Measurements from ENCODE around the gene SLC17A9. TPM values are rescaled to one million over a fixed set of nuclear protein-coding genes. Genes with fewer than 3 reads are reported as not detected.

SLC17A9 gene
- total RNA-seq, 2 experiments from 2014 or later: 17.4 to 20.6 TPM

DNA sequence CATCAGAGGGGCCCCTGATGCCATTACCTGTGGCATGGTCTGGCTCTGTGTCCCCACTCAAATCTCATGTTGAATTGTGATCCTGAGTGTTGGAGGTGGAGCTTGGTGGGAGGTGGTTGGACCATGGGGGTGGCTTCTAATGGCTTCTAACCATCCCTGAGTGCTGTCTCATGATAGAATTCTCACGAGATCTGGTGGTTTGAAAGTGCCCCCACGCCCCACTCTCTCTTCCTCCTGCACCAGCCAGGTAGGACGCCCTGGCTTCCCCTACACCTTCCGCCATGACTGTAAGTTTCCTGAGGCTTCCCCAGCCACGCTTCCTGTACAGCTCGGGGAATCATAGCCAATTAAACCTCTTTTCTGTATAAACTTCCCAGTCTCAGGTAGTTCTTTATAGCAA, 39.4 kb downstream of the SLC17A9 start:
- Mint-ChIP-seq H3K27me3 (ENCODE audit: low read depth) (peaks cover 3% of the 10 kb centered on the region), H3K4me3 (no peak overlapping the region), H3K4me1 (ENCODE audit: low read depth) (peaks cover 5% of the 10 kb centered on the region), H3K27ac (no peak overlapping the region), H3K36me3 (ENCODE audit: low read depth) (no peaks in the 10 kb centered on the region), H3K9me3 (no peaks in the 10 kb centered on the region)
- no peak for DNase-seq
- CTCF ChIA-PET: no interaction called here
- intact Hi-C loops (cut with micrococcal nuclease): no loop called here

DNA sequence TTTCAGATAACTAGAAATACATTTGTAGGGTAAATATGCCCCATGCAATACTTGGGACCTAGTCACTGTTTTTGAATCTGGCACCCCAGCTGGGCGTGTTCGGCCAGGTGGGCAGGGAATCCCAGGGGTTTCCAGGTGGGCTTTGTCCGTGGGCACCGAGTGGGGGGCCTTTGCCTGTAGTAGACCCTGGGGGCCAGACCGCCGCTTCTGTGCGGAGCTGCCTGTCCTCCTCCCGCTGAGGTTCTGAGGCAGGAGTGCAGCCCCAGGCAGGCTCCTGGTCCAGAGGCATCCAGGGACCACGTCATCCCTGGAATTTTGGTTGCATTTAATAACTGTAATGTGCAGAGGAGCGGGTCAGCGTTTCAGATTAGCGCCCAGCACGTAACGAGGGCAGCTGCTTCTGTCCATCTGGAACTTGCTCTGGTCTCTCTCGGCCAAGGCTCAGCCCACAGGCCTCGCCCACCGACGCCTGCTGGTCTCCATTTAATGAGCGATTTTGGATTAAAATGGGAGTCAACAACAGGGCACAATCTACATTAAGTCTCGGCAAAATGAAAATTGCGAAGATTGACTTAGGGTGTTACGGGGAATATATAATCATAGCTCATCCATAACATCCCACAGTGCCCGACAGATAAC, 41.5 kb downstream of the SLC17A9 start:
- Mint-ChIP-seq H3K4me1 (ENCODE audit: low read depth) (peaks cover 4% of the 10 kb centered on the region), H3K4me3 (no peak overlapping the region), H3K27me3 (ENCODE audit: low read depth) (peaks cover 13% of the 10 kb centered on the region), H3K9me3 (no peaks in the 10 kb centered on the region), H3K27ac (no peak overlapping the region), H3K36me3 (ENCODE audit: low read depth) (no peaks in the 10 kb centered on the region)
- no peak for DNase-seq
- CTCF ChIA-PET: no interaction called here
- intact Hi-C loops (cut with micrococcal nuclease): no loop called here

- CTCF ChIA-PET: no interaction called here
- no peaks in the 10 kb centered on the region for H3K36me3 Mint-ChIP-seq (ENCODE audit: low read depth)
- H3K4me3 Mint-ChIP-seq: no peak overlapping the region
- no peaks in the 10 kb centered on the region for H3K9me3 Mint-ChIP-seq
- intact Hi-C loops (cut with micrococcal nuclease): no loop called here
- DNase-seq: no peak
- H3K27ac Mint-ChIP-seq: no peak overlapping the region
- H3K27me3 Mint-ChIP-seq (ENCODE audit: low read depth): peaks cover 17% of the 10 kb centered on the region
- no peaks in the 10 kb centered on the region for H3K4me1 Mint-ChIP-seq (ENCODE audit: low read depth)
These were observed 42.4 kb downstream of the SLC17A9 start for GRCh38 chr20:62994869-62995281.

GRCh38 chr20:62995481-62995880, 43.0 kb downstream of the SLC17A9 start:
- no peak for DNase-seq
- no peak overlapping the region for H3K27ac Mint-ChIP-seq
- intact Hi-C loops (cut with micrococcal nuclease): no loop called here
- CTCF ChIA-PET: interaction anchor here (1.0 kb wide), 1 partner anchor 23 kb away, joined by 4 read pairs; no protein-coding TSS in a partner anchor
- H3K36me3 Mint-ChIP-seq (ENCODE audit: low read depth): no peaks in the 10 kb centered on the region
- peaks cover 17% of the 10 kb centered on the region for H3K27me3 Mint-ChIP-seq (ENCODE audit: low read depth)
- no peak overlapping the region for H3K4me3 Mint-ChIP-seq
- H3K4me1 Mint-ChIP-seq (ENCODE audit: low read depth): no peaks in the 10 kb centered on the region
- no peaks in the 10 kb centered on the region for H3K9me3 Mint-ChIP-seq

DNA sequence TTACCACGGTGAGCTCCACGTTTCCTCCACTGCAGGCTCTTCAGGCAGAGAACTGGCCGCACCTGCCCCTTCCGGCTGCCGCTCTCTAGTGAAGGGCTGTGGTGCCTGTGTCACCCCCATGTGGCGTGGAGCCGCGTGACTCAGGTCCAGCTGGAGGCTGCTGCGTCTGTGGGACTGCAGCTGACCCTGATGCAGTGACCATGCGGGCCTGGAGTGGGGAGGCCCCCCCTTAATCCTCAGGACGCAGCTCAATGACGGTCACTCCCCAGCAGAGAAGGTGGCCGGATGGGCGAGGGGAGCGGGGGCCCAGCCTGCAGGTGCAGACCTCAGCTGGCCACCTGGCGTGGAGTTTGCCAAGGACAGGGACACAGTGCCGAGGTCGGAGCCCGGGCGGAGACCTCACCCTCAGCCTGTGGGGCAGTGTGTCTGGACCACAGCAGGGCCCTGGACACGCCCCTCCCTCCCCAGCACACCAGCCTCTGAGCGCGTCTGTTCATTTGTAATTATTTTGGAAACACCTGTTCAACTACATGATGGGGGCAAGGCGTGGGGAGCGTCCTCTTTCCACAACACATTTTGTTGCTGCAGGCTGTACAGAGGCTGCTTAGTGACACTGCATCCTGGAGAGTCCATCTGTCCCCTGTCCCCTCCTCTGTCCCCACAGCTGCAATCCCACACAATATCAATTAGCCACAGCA, 43.5 kb downstream of the SLC17A9 start:
- no peak overlapping the region for H3K4me3 Mint-ChIP-seq
- H3K27me3 Mint-ChIP-seq (ENCODE audit: low read depth): peaks cover 20% of the 10 kb centered on the region
- no peaks in the 10 kb centered on the region for H3K36me3 Mint-ChIP-seq (ENCODE audit: low read depth)
- no peaks in the 10 kb centered on the region for H3K9me3 Mint-ChIP-seq
- no peak for DNase-seq
- CTCF ChIA-PET: interaction anchor here (1.0 kb wide), 1 partner anchor 24 kb away, joined by 4 read pairs; no protein-coding TSS in a partner anchor
- H3K4me1 Mint-ChIP-seq (ENCODE audit: low read depth): no peaks in the 10 kb centered on the region
- intact Hi-C loops (cut with micrococcal nuclease): no loop called here
- H3K27ac Mint-ChIP-seq: no peak overlapping the region

GRCh38 chr20:62996596-62996982, 44.1 kb downstream of the SLC17A9 start:
- CTCF ChIA-PET: no interaction called here
- no peak overlapping the region for H3K4me3 Mint-ChIP-seq
- H3K4me1 Mint-ChIP-seq (ENCODE audit: low read depth): no peaks in the 10 kb centered on the region
- no peaks in the 10 kb centered on the region for H3K36me3 Mint-ChIP-seq (ENCODE audit: low read depth)
- intact Hi-C loops (cut with micrococcal nuclease): no loop called here
- no peaks in the 10 kb centered on the region for H3K9me3 Mint-ChIP-seq
- DNase-seq: no peak
- peaks cover 24% of the 10 kb centered on the region for H3K27me3 Mint-ChIP-seq (ENCODE audit: low read depth)
- H3K27ac Mint-ChIP-seq: no peak overlapping the region

DNA sequence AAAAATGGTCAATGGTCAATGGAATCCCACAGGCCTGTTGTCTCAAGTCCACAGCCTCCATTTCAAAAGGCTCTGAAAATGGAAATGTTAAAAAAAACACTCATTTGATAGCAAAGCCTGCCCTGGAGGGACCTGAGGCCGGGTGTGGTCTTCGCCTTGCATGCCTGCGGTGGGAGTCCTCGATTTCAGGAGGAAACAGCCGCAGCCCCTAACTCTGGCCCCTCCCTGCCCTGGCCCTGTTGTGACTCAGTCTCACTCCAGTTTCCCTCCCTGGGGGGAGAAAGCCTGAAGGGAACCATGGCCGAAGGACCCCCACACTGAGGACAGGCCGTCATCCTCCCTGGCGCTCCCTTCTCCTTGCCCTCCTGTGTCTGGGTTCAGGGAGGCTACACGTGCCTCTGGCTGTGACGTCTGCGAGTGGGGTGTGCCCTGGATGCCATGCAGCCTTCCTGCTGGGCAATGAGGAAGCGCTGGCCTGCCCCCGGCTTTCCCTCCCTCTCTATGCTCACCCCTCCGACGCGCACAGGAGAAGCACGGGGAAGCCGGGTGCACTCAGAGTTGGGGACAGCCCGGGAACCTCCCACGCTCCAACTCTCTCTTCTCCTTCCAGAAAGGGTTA, 45.0 kb downstream of the SLC17A9 start:
- intact Hi-C loops (cut with micrococcal nuclease): no loop called here
- DNase-seq: no peak
- H3K4me1 Mint-ChIP-seq (ENCODE audit: low read depth): no peaks in the 10 kb centered on the region
- peaks cover 25% of the 10 kb centered on the region for H3K27me3 Mint-ChIP-seq (ENCODE audit: low read depth)
- H3K36me3 Mint-ChIP-seq (ENCODE audit: low read depth): no peaks in the 10 kb centered on the region
- no peaks in the 10 kb centered on the region for H3K9me3 Mint-ChIP-seq
- CTCF ChIA-PET: no interaction called here
- H3K4me3 Mint-ChIP-seq: no peak overlapping the region
- H3K27ac Mint-ChIP-seq: no peak overlapping the region

DNA sequence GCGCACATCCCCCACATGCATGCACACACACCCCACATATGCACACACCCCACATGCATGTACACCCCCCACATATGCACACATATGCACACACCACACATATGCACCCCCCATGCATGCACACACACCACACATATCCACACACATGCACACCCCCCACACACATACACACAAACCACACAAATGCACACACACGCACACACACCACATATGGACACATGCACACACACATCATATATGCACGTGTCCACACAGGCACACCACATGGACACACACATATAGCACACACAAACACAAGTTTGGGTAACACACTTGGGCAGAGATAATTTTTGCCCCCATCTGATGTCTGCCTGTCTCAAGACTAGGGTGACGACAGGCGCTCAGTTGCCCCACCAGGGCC, 45.9 kb downstream of the SLC17A9 start:
- no peak overlapping the region for H3K27ac Mint-ChIP-seq
- no peak overlapping the region for H3K4me3 Mint-ChIP-seq
- H3K4me1 Mint-ChIP-seq (ENCODE audit: low read depth): no peaks in the 10 kb centered on the region
- intact Hi-C loops (cut with micrococcal nuclease): no loop called here
- DNase-seq: no peak
- H3K27me3 Mint-ChIP-seq (ENCODE audit: low read depth): peaks cover 35% of the 10 kb centered on the region
- no peaks in the 10 kb centered on the region for H3K36me3 Mint-ChIP-seq (ENCODE audit: low read depth)
- H3K9me3 Mint-ChIP-seq: no peaks in the 10 kb centered on the region
- CTCF ChIA-PET: no interaction called here

- Mint-ChIP-seq H3K4me1 (ENCODE audit: low read depth) (peaks cover 2% of the 10 kb centered on the region), H3K36me3 (ENCODE audit: low read depth) (no peaks in the 10 kb centered on the region), H3K9me3 (no peaks in the 10 kb centered on the region), H3K27ac (no peak overlapping the region), H3K4me3 (no peak overlapping the region), H3K27me3 (ENCODE audit: low read depth) (peaks cover 44% of the 10 kb centered on the region)
- DNase-seq: no peak
- intact Hi-C loops (cut with micrococcal nuclease): no loop called here
- CTCF ChIA-PET: interaction anchor here (1.0 kb wide), 1 partner anchor 27 kb away, joined by 4 read pairs; no protein-coding TSS in a partner anchor
These were observed 47.1 kb downstream of the SLC17A9 start for GRCh38 chr20:62999580-62999979.

DNA sequence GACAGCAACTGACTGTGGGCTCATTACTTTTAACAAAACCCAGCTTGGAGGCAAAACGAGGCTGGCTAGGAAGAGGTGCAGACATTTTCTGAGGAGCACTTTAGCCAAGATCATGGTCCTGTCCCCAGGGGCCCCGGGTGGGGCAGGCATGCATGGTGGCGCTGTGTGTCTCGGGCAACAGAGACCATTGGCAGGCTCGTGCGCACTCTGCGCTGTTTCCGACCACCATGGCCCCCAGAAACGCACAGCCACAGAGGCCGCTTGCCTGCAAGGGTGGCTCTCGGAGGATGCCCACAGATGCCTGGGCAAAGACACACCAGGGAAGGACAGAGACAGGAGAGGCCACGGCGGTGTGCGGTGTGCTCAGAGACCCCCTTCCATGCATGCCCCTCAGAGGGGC, 47.5 kb downstream of the SLC17A9 start:
- Mint-ChIP-seq H3K36me3 (ENCODE audit: low read depth) (no peaks in the 10 kb centered on the region), H3K4me1 (ENCODE audit: low read depth) (peaks cover 3% of the 10 kb centered on the region), H3K9me3 (no peaks in the 10 kb centered on the region), H3K27me3 (ENCODE audit: low read depth) (peaks cover 45% of the 10 kb centered on the region), H3K27ac (no peak overlapping the region), H3K4me3 (no peak overlapping the region)
- intact Hi-C loops (cut with micrococcal nuclease): no loop called here
- no peak for DNase-seq
- CTCF ChIA-PET: no interaction called here

DNA sequence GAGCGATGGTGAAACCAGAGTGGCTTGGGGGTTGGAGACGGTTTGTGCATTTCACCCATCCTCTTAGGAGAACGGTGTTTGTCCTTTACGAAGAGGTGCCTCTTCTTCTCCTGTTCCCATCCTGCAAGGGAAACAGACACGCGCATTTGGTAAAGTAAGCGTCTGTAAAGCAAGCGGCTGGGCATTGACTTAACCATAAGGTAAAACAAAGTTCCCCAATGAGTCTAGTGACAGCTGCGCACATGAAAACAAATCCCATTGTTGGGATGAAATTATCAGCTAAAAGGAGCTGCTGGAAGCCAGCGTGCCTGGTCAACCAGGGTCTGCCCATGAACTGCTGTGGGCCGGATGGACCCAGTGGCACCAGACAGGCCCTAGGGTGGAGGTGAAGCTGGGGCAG, 48.4 kb downstream of the SLC17A9 start:
- no peaks in the 10 kb centered on the region for H3K9me3 Mint-ChIP-seq
- DNase-seq: no peak
- no peak overlapping the region for H3K27ac Mint-ChIP-seq
- no peaks in the 10 kb centered on the region for H3K36me3 Mint-ChIP-seq (ENCODE audit: low read depth)
- no peak overlapping the region for H3K4me3 Mint-ChIP-seq
- CTCF ChIA-PET: interaction anchor here (0.9 kb wide), 1 partner anchor 28 kb away, joined by 3 read pairs; no protein-coding TSS in a partner anchor
- peaks cover 53% of the 10 kb centered on the region for H3K27me3 Mint-ChIP-seq (ENCODE audit: low read depth)
- H3K4me1 Mint-ChIP-seq (ENCODE audit: low read depth): peaks cover 6% of the 10 kb centered on the region
- intact Hi-C loops (cut with micrococcal nuclease): no loop called here

DNA sequence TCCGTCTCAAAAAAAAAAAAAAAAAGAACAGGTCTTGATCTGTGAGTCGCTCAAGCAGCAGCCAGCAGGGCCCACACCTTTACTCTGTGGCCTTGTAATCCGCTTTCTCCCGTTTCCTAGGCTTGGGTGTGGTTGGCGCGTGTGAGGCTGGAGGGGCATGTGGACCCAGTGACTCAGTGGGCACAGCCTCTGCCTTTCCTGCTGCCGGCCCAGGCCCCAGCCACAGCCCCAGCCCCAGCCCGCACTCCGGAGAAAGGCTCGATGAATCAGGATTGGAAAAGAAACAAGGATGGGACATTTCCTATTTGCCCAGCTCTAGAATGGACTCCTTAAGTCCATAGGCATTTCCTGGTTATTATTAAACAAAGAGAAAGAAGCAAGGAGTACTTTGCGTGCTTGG, 50.0 kb downstream of the SLC17A9 start:
- Mint-ChIP-seq H3K27me3 (ENCODE audit: low read depth) (peaks cover 49% of the 10 kb centered on the region), H3K27ac (no peak overlapping the region), H3K4me1 (ENCODE audit: low read depth) (peaks cover 6% of the 10 kb centered on the region), H3K36me3 (ENCODE audit: low read depth) (no peaks in the 10 kb centered on the region), H3K9me3 (no peaks in the 10 kb centered on the region), H3K4me3 (no peak overlapping the region)
- intact Hi-C loops (cut with micrococcal nuclease): no loop called here
- CTCF ChIA-PET: interaction anchor here (0.7 to 1.2 kb wide), 2 partner anchors 30 to 194 kb away, joined by 4 to 5 read pairs; no protein-coding TSS in a partner anchor
- no peak for DNase-seq

Data from activated naive CD4-positive, alpha-beta T cell treated with anti-CD3 and anti-CD28 coated beads for 36 hours (primary cell).